GM19025 (cell line): Measurements from ENCODE around the gene TMBIM1.
"Not testable (repeated sequence)": the region's sequence is repeated elsewhere in the genome, so short reads cannot be mapped to it uniquely, and the experiment has no call there.

Source experiments
- ATAC-seq: cut with Tn5 transposase; IDR thresholded peaks from one replicate; pipeline ENCODE4 v1.9.1; 2021; ENCODE audit warnings: mild to moderate bottlenecking, low read depth, moderate library complexity; ENCODE audit not compliant: unreplicated experiment

TMBIM1 gene

DNA sequence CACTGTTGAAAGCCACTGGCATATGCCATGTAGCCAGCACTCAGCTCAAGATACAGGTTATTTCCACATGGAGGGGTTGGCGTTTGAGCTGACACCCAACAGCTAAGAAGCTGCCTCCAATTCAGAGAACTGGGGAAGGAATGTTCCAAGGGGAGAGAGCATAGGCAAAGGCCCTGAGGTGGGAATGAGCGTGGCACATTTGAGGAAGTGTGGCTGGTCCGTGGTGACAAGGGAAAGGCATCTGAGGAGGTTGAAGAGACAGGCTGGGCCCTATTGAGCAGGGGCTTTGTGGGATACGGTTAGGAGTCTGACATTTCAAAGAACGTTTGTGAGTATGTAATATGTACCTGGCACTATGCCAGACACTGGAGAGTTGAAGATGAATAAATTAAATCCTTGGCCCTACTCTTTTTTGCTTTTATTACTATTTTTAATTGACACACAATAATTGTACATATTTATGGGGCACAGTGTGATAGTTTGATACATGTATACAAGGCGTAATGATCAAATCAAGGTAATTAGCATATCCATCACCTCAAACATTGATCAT lies 27.6 kb upstream of the TMBIM1 start:
- ATAC-seq, result no peak

DNA sequence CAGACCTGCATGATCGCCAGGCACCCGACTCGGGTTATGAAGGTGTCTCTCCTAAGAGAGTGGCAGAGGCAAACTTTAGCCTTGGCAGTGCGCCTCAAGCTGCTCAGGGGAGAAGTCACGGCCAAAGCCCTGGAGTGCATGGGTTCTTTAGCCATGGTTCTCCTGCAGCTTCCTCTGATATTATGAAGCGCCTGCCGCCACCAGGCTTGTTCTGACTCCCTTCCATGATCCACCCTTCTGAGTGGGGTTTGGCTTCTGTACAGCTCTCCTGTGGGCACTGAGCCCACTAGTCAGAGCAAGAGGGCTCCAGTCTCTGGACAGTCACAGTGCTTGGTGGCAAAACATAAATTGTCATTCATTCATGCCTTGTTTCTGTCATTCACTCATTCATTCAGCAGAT lies 25.9 kb upstream of the TMBIM1 start:
- ATAC-seq, result no peak

DNA sequence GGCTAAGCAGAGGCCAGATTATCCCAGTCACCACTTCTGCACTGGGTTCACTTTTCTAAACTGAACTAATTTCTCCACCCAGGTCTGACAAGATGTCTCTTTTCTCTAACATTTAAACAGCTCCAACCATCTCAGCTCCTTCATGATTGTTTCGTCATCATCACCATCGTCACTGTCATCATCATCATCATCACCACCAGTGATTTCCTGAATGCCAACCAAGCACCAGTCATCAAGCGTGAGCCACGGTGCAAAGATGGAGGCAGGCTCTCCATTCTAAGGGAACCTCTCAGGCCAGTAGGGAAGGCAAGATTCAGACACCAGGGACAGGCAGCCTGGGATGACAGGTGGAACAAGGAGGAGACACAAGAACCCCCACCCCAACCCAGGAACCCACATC lies 25.5 kb upstream of the TMBIM1 start:
- no peak for ATAC-seq

DNA sequence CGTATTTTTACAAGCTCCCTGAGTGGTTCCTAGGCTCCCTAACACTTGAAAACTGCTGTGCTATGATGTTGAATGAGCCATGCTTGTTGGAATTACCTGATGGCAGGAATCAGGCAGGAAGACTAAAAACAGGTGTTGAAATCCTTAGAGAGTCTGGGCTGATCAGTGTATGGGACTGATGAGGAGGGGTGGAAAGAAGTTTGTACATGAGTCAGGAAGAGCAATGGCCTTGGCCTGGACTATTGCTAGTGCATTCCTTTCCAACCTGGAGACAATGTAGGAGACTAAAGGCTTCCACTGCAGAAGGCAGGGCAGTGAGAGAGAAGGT lies 25.0 kb upstream of the TMBIM1 start:
- ATAC-seq, result no peak

DNA sequence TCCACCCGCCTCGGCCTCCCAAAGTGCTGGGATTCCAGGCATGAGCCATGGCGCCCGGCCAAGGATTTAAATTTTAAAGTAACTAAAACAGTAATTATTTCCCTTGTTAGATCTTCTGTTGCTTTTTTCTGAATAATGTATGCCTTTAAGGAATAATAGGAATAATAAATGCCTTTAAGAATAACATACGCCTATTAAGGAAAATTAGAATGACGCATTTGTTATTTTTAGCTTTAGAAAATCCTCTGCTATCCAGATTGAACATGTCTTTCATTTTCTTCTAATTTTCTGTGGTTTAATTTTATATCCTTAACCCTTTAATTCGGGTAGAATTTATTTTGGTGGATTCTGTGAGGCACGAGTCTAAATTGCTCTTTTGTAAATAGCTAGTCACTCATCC lies 23.1 kb upstream of the TMBIM1 start:
- no peak for ATAC-seq

DNA sequence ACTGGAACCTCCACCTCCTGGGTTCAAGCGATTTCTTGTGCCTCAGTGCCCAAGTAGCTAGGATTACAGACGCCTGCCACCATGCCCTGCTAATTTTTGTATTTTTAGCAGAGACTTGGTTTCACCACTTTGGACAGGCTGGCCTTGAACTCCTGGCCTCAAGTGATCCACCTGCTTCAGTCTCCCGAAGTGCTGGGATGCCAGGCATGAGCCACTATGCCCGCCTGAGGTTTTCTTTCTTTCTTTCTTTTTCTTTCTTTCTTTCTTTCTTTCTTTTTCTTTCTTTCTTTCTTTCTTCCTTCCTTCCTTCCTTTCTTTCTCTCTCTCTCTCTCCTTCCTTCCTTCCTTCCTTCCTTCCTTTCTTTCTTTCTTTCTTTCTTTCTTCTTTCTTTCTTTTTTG lies 22.5 kb upstream of the TMBIM1 start:
- not testable (repeated sequence) for ATAC-seq

DNA sequence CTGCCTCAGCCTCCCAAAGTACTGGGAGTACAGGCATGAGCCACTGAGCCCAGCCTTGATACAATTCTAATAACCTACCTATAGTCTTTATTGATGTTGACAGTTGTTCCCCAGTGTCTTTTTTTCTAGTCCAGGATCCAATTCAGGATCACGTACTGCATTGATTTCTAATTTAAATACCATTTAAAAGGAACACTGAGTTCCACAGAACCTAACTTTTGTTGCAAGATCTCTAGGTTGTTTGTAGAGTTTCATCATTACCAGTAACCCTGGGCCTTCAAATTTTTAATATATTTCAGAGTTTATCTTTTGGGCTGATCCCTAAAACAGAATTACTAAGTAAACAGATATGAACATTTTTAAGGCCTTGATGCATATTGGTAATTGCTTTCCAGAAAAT lies 21.1 kb upstream of the TMBIM1 start:
- no peak for ATAC-seq

DNA sequence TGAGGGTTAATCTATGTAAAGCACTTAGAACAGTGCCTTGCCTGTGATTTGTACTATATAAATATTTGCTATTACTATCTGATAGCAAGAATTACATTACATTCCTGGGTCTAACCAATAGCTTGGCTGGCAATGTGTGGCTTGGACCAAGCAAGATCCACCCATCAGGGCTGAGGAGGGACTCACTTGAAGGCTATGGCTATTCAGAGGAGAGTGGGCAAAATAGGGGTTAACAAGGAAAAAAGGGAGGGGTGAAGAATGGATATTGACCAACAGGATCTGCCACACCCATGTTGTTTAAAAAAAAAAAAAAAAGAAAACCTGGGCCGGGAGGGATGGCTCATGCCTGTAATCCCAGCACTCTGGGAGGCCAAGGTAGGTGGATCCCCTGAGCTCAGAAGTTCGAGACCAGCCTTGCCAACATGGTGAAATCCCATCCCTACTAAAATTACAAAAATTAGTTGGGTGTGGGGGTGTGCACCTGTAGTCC lies 20.0 kb upstream of the TMBIM1 start:
- ATAC-seq, result no peak

DNA sequence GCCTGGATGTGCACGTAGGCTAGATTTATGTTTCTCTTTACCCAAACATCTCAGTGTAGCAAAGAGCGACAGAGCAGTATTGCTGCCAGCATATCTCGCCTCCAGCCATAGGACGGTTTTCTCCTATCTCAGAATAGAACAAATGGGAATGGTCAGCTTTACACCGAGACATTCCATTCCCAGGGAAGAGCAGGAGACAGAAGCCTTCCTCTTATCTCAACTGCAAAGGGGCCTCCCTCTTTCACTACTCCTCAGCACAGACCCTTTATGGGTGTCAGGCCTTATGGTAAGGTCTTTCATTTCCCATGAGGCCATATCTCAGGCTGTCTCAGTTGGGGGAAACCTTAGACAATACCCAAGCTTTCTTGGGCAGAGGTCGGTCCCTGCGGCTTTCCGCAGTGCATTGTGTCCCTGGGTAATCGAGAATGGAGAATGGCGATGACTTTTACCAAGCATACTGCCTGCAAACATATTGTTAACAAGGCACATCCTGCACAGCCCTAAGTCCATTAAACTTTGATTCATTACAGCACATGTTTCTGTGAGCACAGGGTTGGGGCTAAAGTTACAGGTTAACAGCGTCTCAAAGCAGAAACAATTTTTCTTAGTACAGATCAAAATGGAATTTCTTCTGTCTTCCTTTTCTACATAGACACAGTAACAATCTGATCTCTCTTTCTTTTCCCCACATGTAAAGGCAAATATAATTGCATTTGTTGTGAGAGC lies 19.4 kb upstream of the TMBIM1 start:
- not testable (repeated sequence) for ATAC-seq

DNA sequence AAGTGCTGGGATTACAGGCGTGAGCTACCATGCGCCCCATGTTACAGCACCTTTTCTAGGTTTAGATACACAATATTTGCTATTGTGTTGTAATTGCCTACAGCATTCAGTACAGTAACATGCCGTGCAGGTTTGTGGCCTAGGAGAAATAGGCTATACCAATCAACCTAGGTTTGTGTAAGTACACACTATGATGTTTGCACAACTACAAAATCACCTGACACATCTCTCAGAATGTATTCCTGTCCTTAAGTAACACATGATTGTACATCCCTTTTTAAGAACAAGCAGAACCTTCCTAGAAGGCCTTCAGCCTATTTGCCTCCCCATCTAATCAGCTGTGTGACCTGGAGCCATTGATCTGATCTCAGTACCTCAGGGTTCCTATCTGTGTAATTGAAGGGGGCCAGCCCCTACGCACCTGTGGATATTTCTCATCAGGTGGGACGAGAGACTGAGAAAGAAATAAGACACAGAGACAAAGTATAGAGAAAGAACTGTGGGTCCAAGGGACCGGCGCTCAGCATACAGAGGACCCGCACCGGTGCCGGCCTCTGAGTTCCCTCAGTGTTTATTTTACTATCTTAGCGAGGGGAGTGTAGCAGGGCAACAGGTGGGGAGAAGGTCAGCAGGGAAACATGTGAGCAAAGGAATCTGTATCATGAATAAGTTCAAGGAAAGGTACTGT lies 18.7 kb upstream of the TMBIM1 start:
- ATAC-seq, result no peak

DNA sequence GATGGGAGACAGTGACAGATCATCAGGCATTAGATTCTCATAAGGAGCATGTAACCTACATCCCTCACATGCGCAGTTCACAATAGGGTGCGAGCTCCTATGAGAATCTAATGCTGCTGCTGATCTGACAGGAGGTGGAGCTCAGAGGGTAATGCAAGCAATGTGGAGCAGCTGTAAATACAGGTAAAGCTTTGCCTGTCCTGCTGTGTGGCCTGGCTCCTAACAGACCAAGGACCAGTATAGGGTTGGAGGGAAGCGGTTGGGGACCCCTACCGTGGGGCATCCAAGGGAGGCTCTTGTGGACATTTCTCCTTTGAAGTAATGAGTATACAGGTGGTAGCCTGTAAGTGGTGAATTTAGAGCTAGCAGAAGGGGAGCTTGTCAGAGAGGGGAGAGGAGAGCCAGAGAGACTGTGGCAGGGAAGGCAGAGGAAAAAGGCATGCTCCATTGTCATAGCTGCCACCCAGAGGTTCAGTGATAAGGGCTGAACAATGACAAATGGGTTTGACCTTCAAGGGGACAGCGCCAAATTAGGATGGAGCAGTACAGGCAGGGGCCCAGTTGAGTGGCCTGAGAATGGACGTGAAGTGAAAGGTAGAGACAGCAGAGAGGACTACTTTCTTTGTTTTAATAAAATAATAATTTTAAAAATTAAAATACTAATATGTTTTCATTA lies 15.2 kb upstream of the TMBIM1 start:
- no peak for ATAC-seq

DNA sequence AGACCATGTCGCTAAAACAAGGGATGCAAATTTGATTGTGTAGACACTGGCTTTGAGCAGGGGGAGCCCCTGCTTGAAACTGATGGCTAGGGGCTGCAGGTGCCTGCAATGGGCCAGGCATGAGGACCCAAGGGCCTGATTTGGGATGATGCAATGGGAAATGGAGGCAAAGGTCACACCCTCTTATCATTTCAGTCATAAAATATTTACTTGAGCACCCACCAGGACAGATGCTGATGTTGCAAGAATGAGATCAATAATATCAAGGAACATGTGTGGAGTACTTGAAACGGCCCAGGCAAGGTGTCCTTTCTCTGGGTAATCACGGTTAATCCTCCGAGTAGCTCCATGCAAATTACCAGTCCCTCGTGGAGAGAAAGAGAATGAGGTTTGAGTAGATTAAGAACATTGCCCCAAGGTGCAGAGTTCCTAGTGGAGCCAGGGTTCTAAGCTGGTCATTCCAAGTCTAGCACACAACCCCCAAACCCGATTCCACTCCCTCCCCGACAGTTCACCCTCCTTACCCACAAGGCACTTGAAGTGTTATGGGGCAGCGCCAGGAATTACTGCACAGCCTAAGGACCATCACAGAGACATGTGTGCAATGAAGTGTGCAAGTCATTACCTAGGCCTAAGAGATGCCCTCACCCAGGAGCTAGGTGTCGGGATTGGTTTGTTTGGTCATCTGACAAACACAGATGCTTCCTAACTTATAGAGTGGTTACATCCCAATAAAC lies 14.0 kb upstream of the TMBIM1 start:
- ATAC-seq, result no peak

DNA sequence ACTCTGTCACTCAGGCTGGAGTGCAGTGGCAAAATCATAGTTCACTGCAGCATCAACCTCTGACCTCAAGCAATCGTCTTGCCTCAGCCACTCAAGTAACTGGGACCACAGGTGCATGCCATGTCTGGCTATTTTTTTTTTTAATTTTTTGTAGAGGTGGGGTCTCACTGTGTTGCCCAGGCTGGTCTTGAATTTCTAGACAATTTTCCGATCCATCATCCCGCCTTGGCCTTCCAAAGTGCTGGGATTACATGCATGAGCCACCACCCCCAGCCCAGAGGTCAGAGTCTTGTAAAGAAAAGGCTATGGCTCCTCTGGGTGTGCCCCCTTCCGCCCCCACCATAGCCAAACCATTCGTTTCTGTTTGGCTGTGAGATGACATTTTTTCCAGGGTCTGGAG lies 13.1 kb upstream of the TMBIM1 start:
- no peak for ATAC-seq

DNA sequence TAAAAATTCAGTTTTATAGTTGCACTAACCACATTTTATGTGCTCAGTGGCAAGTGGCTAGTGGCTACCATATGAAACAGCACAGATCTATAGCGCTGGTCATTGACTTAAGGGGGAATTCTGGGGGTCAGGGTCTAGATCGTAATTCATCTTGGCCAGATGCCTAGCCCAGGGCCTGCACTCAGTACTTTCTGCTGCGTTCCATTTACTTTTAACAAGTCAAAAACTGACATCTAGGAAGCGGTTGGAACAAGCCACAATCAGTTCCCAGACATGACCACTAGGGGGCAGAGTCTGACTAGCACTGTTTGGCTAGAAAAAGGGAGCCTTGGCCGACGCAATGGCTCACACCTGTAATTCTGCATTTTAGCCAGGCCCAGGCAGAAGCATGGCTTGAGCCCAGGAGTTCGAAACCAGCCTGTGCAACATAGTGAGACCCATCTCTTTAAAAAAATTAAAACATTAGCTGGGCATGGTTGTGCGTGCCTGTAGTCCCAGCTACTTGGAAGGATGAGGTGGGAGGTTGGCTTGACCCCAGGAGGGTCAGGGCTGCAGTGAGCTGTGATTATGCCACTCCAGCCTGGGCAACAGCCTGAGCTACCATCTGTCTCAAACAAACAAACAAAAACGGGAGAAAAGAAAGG lies 9.0 kb upstream of the TMBIM1 start:
- ATAC-seq, result no peak

DNA sequence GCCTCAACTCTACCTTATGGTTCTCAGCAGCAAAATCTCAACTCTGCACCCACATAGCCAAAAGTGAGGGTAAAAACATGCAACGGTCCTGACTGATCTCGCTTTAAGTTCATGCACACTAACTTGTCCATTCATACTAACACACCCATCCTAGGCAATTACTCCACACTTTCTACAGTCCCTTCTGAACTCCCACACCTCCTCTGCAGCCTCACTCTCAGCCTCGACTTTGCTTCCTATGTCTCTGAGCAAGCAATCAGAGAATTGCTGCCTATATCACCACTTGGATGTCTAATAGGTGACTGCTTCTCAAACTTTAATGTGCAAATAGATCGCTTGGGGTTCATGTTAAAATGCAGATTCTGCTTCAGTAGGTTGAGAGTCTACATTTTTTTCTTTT lies 7.8 kb upstream of the TMBIM1 start:
- ATAC-seq, result no peak

DNA sequence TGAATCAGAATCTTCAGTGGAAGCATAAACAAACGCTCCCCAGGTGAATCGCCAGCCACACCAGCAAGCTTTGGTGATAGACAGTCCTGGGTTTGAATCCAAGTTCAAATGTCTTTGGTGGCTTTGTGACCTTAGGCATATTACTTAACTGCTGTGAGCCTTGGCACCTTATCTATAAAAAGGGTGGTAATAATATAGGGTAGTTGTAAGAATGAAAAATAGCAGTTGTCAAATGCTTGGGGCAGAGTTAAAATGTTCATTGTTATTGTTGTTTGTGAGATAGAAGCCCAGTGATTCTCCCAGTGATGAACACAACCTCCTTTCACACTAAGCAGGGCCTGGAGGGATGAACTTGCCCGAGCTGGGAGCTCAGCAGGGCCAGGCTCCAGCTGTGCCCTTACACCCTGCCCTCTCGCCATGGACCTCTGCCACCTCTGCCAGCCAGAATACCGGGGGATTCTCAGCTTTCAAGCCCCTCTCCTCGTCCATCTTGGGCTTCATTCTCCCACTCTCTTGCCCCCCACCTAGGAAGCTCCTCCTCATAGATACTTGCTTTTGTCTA lies 6.1 kb upstream of the TMBIM1 start:
- no peak for ATAC-seq

DNA sequence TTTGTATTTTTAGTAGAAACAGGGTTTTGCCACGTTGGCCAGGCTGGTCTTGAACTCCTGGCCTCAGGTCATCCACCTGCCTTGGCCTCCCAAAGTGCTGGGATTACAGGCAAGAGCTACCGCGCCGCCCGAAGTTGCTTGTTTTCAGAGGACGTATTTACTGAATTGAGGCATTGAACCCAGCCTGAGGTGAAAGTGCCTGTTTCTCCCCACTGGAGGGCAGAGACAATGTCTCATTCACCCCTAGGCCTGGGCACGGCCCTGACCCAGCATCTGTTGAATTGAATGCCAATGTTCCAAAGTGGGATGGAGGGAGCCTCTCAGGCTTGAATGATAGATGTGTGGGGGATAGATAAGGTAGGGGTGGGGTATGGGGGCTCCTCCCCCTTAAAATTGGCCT lies 4.5 kb upstream of the TMBIM1 start:
- ATAC-seq, result no peak

DNA sequence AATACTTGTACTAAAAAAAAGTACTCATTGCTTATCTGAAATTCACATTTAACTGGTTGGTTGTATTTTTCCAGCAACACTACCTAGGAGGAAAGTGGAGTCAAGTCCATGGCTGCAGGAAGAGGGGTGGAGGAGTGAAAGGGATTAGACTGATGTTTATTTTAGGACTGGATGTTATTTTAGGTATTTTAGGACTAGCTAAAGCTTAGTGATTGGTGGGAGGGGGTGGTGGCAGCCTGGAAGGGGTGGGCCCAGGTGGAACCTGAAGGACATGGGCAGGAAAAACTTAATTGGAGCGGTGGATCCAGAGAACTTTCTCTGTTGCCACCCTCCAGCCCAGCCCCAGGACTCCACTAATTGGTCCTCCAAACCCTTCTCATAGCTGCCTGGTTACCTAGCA lies 3.9 kb upstream of the TMBIM1 start:
- ATAC-seq, result no peak

DNA sequence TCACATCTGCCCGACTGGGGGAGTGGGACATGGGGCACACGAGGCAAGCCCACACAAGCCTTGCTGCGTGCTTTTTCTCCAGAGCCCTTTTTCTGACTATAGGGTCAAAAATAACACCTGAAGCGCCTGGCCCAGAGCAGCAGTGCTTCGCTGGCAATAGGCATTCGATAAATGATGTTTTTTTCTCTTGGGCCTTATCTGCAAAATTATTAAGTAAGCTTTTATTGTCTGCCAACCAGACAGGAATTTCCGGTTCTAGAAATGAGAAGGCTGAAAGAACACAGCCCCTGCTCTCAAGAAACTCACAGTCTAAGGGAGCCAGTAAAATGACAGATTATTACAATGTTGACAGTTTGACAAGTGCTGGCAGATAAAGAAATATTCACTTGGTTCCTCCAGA lies 2.7 kb upstream of the TMBIM1 start:
- ATAC-seq, result no peak

DNA sequence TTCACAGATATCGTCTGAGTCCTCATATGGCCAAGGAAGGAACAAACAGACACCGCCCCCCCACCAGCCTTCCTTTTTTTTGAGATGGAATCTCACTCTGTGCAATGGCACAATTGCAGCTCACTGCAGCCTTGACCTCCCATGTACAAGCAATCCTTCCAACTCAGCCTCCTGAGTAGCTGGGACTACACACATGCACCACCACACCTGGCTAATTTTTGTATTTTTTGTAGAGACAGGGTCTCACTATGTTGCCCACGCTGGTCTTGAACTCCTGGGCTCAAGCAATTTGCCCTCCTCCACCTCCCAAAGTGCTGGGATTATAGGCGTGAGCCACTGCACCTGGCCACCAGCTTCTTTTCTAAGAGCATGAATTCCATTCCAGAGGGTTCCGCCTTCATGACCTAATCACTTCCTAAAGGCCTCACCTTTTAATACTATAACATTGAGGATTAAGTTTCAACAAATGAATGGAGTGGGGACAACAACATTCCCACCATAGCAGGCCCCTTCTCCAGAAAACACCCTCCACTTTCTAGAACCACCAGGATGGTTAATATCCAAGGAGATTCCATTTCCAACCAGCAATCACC lies 2.2 kb upstream of the TMBIM1 start:
- no peak for ATAC-seq
